ENCODE data around the gene RPL11.

- TF ChIP-seq CTCF (conservative IDR thresholded peaks at IDR 0.05 in 1 of 2, IDR thresholded peaks at IDR 0.05 in 1 of 2; ENCODE audit: extremely low read depth in 1 of 2, insufficient read depth in 1 of 2, low read depth in 1 of 2, low read length in 2 of 2) (no peak), EZH2 (IDR thresholded peaks at IDR 0.05; ENCODE audit: borderline replicate concordance, low read length) (no peak)
Observed at GRCh38 chr1:23722652-23723051, 31.0 kb downstream of the RPL11 start.
